IMR-90 (cell line): ENCODE measurements around the gene SERBP1. TPM values are rescaled to one million over a fixed set of nuclear protein-coding genes. Genes with fewer than 3 reads are reported as not detected.

Experiments used
- ATAC-seq: fragments of 200-7000 bp; cut with Tn5 transposase; 2 replicates; pipeline ENCODE4 v1.9.1; 2020; ENCODE audit warnings: low read depth, mild to moderate bottlenecking, moderate library complexity
- BruUV-seq: library from RNA; stranded (reverse); fragments of 400-500 nt; replicated peaks from 2 replicates; lab custom pipeline; 2021; lab: Mats Ljungman, UMichigan
- CTCF ChIA-PET: fragments of 300-600 bp; formaldehyde crosslinking; extraction: SDS; loops from one replicate; lab custom pipeline; 2021; ENCODE audit warnings: antibody characterized with exemption; lab: Yijun Ruan, JAX
- POLR2A ChIA-PET: fragments of 300-600 bp; sonication (Branson Sonifier 250); formaldehyde crosslinking; loops from one replicate; lab custom pipeline; 2022; ENCODE audit warnings: antibody characterized with exemption; ENCODE audit not compliant: unreplicated experiment; lab: Charles Lee
- DNase-seq: peaks from one replicate; pipeline ENCODE4 v3.0.0; 2013
- H2AFZ ChIP-seq: replicated peaks from 2 replicates; pipeline ENCODE3; 2013; ENCODE audit warnings: low read length, mild to moderate bottlenecking; ENCODE audit not compliant: poor library complexity
- H2AK5ac ChIP-seq: 2 replicates; pipeline ENCODE4 v1.6.1; 2013; ENCODE audit warnings: low read depth, low read length, inconsistent platforms
- H2AK9ac ChIP-seq: replicated peaks from 2 replicates; pipeline ENCODE3; 2013; ENCODE audit warnings: mild to moderate bottlenecking, low read depth, low read length, moderate library complexity; ENCODE audit not compliant: poor library complexity
- H2BK120ac ChIP-seq: 2 replicates; pipeline ENCODE4 v1.6.1; 2013; ENCODE audit warnings: low read depth, low read length, inconsistent platforms
- H2BK15ac ChIP-seq: 3 replicates; pipeline ENCODE4 v1.6.1; 2013; ENCODE audit warnings: low read depth, low read length, inconsistent platforms
- H2BK20ac ChIP-seq: 2 replicates; pipeline ENCODE4 v1.6.1; 2013; ENCODE audit warnings: low read depth, mild to moderate bottlenecking, inconsistent platforms, low read length, moderate library complexity
- H2BK5ac ChIP-seq: 2 replicates; pipeline ENCODE4 v1.6.1; 2013; ENCODE audit warnings: mild to moderate bottlenecking, low read depth, low read length, inconsistent platforms; ENCODE audit not compliant: poor library complexity, severe bottlenecking
- H3K14ac ChIP-seq: replicated peaks from 2 replicates; pipeline ENCODE4 v1.6.1; 2013; ENCODE audit warnings: low read depth, low read length, inconsistent platforms
- H3K18ac ChIP-seq: 2 replicates; pipeline ENCODE4 v1.6.1; 2013; ENCODE audit warnings: low read depth, low read length, control low read depth
- H3K23ac ChIP-seq: 2 replicates; pipeline ENCODE4 v1.6.1; 2013; ENCODE audit warnings: low read depth, low read length, inconsistent platforms
- H3K27ac ChIP-seq: 2 replicates; pipeline ENCODE4 v1.5.1; 2013; ENCODE audit warnings: mild to moderate bottlenecking, control low read depth, low read length; ENCODE audit not compliant: insufficient read depth
- H3K27me3 ChIP-seq: 2 replicates; pipeline ENCODE4 v1.6.1; 2013; ENCODE audit warnings: low read length; ENCODE audit not compliant: control insufficient read depth, insufficient read depth
- H3K36me3 ChIP-seq: 2 replicates; pipeline ENCODE4 v1.6.1; 2013; ENCODE audit warnings: low read length, mixed read lengths; ENCODE audit not compliant: control insufficient read depth, insufficient read depth
- H3K4ac ChIP-seq: 2 replicates; pipeline ENCODE4 v1.6.1; 2013; ENCODE audit warnings: low read depth, low read length, inconsistent platforms
- H3K4me1 ChIP-seq: 2 replicates; pipeline ENCODE4 v1.6.1; 2013; ENCODE audit warnings: low read length, mixed read lengths; ENCODE audit not compliant: control insufficient read depth, insufficient read depth
- H3K4me2 ChIP-seq: 2 replicates; pipeline ENCODE4 v1.6.1; 2013; ENCODE audit warnings: low read depth, mild to moderate bottlenecking, control low read depth, low read length, moderate library complexity
- H3K4me3 ChIP-seq: 2 replicates; pipeline ENCODE4 v1.5.1; 2013; ENCODE audit warnings: low read depth, mild to moderate bottlenecking, control low read depth, low read length, moderate library complexity; ENCODE audit not compliant: insufficient read depth
- H3K56ac ChIP-seq: 2 replicates; pipeline ENCODE4 v1.6.1; 2013; ENCODE audit warnings: low read length, inconsistent platforms; ENCODE audit not compliant: insufficient read depth; ENCODE audit errors: extremely low read depth
- H3K79me1 ChIP-seq, 2 experiments: 2 replicates each; pipeline ENCODE4 v1.6.1; 2013; ENCODE audit warnings: low read length in 2 of 2, inconsistent platforms in 1 of 2, low read depth in 1 of 2
- H3K9ac ChIP-seq: 2 replicates; pipeline ENCODE4 v1.6.1; 2013; ENCODE audit warnings: low read depth, low read length, control low read depth
- H3K9me1 ChIP-seq: 2 replicates; pipeline ENCODE4 v1.6.1; 2013; ENCODE audit warnings: low read length, inconsistent platforms; ENCODE audit not compliant: insufficient read depth
- H3K9me3 ChIP-seq: 2 replicates; pipeline ENCODE4 v1.6.1; 2013; ENCODE audit warnings: low read length; ENCODE audit not compliant: control insufficient read depth, insufficient read depth
- H4K20me1 ChIP-seq: 2 replicates; pipeline ENCODE4 v1.6.1; 2013; ENCODE audit warnings: low read length, inconsistent platforms; ENCODE audit not compliant: insufficient read depth
- H4K5ac ChIP-seq: 2 replicates; pipeline ENCODE4 v1.6.1; 2013; ENCODE audit warnings: mild to moderate bottlenecking, low read depth, low read length, control low read depth
- H4K8ac ChIP-seq, 2 experiments: 2 replicates each; pipeline ENCODE4 v1.6.1; 2013; ENCODE audit warnings: low read depth in 2 of 2, low read length in 2 of 2, control low read depth in 1 of 2, inconsistent platforms in 1 of 2
- H4K91ac ChIP-seq: 2 replicates; pipeline ENCODE4 v1.6.1; 2013; ENCODE audit warnings: low read depth, low read length, inconsistent platforms; ENCODE audit not compliant: insufficient read depth
- BHLHE40 ChIP-seq: fragments of 150-350 bp; IDR thresholded peaks from 2 replicates; pipeline ENCODE4 v1.6.1; 2016; ENCODE audit warnings: mild to moderate bottlenecking, low read depth, low read length
- CEBPB ChIP-seq: IDR thresholded peaks from 2 replicates; pipeline ENCODE4 v1.6.1; 2012; ENCODE audit warnings: low read depth, low read length, improper control_type of control experiment
- CHD1 ChIP-seq: IDR thresholded peaks from 2 replicates; pipeline ENCODE4 v1.6.1; 2012; ENCODE audit warnings: low read depth, low read length, improper control_type of control experiment
- FOS ChIP-seq: fragments of 150-350 bp; IDR thresholded peaks from 2 replicates; pipeline ENCODE4 v1.6.1; 2016; ENCODE audit warnings: low read depth, low read length
- MAZ ChIP-seq: IDR thresholded peaks from 2 replicates; pipeline ENCODE4 v1.6.1; 2012; ENCODE audit warnings: low read depth, mild to moderate bottlenecking, low read length, improper control_type of control experiment, moderate library complexity, borderline replicate concordance
- MXI1 ChIP-seq: IDR thresholded peaks from 2 replicates; pipeline ENCODE4 v1.6.1; 2012; ENCODE audit warnings: low read depth, mild to moderate bottlenecking, low read length, moderate library complexity, borderline replicate concordance
- NFE2L2 ChIP-seq: fragments of 150-350 bp; IDR thresholded peaks from 2 replicates; pipeline ENCODE4 v1.6.1; 2016; ENCODE audit warnings: low read depth, mild to moderate bottlenecking, low read length
- POLR2A ChIP-seq: IDR thresholded peaks from 2 replicates; pipeline ENCODE4 v1.6.1; 2012; ENCODE audit warnings: mild to moderate bottlenecking, low read depth, low read length
- RCOR1 ChIP-seq: IDR thresholded peaks from 2 replicates; pipeline ENCODE4 v1.6.1; 2012; ENCODE audit warnings: mild to moderate bottlenecking, low read length, improper control_type of control experiment; ENCODE audit not compliant: insufficient replicate concordance
- RFX5 ChIP-seq: IDR thresholded peaks from 2 replicates; pipeline ENCODE4 v1.8.0; 2012; ENCODE audit warnings: low read depth, mild to moderate bottlenecking, low read length, moderate library complexity
- SMC3 ChIP-seq: fragments of 150-350 bp; IDR thresholded peaks from 2 replicates; pipeline ENCODE4 v1.6.1; 2016; ENCODE audit warnings: low read depth, mild to moderate bottlenecking, antibody characterized with exemption, low read length, moderate library complexity
- USF2 ChIP-seq: fragments of 150-350 bp; IDR thresholded peaks from 2 replicates; pipeline ENCODE4 v1.6.1; 2017; ENCODE audit warnings: mild to moderate bottlenecking, antibody characterized with exemption, low read length, low read depth
- dilution Hi-C: fragments of 300-500 bp; cut with HindIII; formaldehyde crosslinking; loops from one replicate; pipeline ENCODE4 v1.14.3; 2018; ENCODE audit warnings: low sequenced_read_pairs; ENCODE audit not compliant: unreplicated experiment
- in situ Hi-C: fragments of 300-500 bp; cut with MboI; formaldehyde crosslinking; loops from 3 replicates; pipeline ENCODE4 v1.14.3; 2019; ENCODE audit warnings: low sequenced_read_pairs, inconsistent platforms, mixed read lengths
- intact Hi-C: fragments of 100-400 bp; cut with micrococcal nuclease; formaldehyde crosslinking; loops from 2 replicates; pipeline ENCODE4 v1.10.0; 2022
- polyA plus RNA-seq, 3 experiments: library from polyadenylated mRNA; depleted of rRNA; stranded (reverse); fragments of >200 nt; gene quantifications; 2 replicates each; pipeline ENCODE4 v1.2.3, GENCODE V29; 2012; ENCODE audit warnings: low replicate concordance in 1 of 3
- total RNA-seq: library from RNA; depleted of rRNA; stranded (reverse); fragments of >200 nt; gene quantifications from 2 replicates; pipeline ENCODE4 v1.2.3, GENCODE V29; 2012
- TF ChIP-seq, protein P1 (sequence below): conservative IDR thresholded peaks from 2 replicates; pipeline ENCODE4 v1.5.1; 2012; ENCODE audit warnings: mild to moderate bottlenecking, low read depth, low read length, improper control_type of control experiment
- TF ChIP-seq, protein P2 (sequence below): fragments of 150-350 bp; IDR thresholded peaks from 2 replicates; pipeline ENCODE4 v1.6.1; 2016; ENCODE audit warnings: low read depth, mild to moderate bottlenecking, low read length, moderate library complexity, borderline replicate concordance

The SERBP1 gene
- total and polyA plus RNA-seq, 2 of the 4 experiments (the other 2 are of a cell fraction), result 94.1 to 153 TPM

DNA sequence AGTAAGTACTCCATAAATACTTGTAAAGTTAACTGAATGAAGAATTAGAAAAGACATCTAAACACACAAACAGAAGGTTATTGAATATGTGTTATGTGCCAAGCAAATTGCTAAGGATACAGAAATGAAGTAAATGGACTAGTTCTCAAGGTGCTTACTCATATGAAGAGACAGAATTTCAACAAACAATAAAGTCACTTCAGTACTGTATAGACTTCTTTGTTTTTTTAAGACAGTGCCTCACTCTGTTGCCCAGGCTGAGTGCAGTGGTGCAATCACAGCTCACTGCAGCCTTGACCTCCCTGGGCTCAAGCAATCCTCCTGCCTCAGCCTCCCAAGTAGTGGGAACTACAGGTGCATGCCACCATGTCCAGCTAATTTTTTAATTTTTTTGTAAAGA, 57.3 kb downstream of the SERBP1 start:
- dilution Hi-C loops (no loop called here), intact Hi-C loops (no loop called here), in situ Hi-C loops (no loop called here)
- Histone ChIP-seq H3K23ac (no peak overlapping the region), H3K27ac (no peak overlapping the region), H3K79me1 (no peaks in the 10 kb centered on the region), H4K5ac (no peak overlapping the region), H3K18ac (no peak overlapping the region), H3K4me1 (no peaks in the 10 kb centered on the region; the same call in 1 of the 2 replicates), H3K4me3 (no peak overlapping the region), H2AK9ac (no peak overlapping the region), H2BK20ac (no peak overlapping the region), H2BK120ac (no peak overlapping the region), H3K56ac (no peak overlapping the region), H3K36me3 (no peaks in the 10 kb centered on the region), H3K4me2 (no peak overlapping the region), H3K27me3 (no peaks in the 10 kb centered on the region), H2AFZ (no peak overlapping the region), H4K91ac (no peak overlapping the region), H3K9ac (no peak overlapping the region), H3K9me1 (no peaks in the 10 kb centered on the region), H3K4ac (no peak overlapping the region), H2BK5ac (no peak overlapping the region), H4K20me1 (no peaks in the 10 kb centered on the region), H4K8ac (no peak overlapping the region), H2AK5ac (no peak overlapping the region), H3K14ac (no peak overlapping the region), H3K9me3 (no peaks in the 10 kb centered on the region), H2BK15ac (no peak overlapping the region)
- DNase-seq, result no peak
- no peak for TF ChIP-seq BHLHE40
- TF ChIP-seq NFE2L2, result no peak
- TF ChIP-seq, protein P1, sequence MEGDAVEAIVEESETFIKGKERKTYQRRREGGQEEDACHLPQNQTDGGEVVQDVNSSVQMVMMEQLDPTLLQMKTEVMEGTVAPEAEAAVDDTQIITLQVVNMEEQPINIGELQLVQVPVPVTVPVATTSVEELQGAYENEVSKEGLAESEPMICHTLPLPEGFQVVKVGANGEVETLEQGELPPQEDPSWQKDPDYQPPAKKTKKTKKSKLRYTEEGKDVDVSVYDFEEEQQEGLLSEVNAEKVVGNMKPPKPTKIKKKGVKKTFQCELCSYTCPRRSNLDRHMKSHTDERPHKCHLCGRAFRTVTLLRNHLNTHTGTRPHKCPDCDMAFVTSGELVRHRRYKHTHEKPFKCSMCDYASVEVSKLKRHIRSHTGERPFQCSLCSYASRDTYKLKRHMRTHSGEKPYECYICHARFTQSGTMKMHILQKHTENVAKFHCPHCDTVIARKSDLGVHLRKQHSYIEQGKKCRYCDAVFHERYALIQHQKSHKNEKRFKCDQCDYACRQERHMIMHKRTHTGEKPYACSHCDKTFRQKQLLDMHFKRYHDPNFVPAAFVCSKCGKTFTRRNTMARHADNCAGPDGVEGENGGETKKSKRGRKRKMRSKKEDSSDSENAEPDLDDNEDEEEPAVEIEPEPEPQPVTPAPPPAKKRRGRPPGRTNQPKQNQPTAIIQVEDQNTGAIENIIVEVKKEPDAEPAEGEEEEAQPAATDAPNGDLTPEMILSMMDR, result no peak
- TF ChIP-seq MAZ, result no peak
- TF ChIP-seq USF2, result no peak
- TF ChIP-seq MXI1, result no peak
- TF ChIP-seq POLR2A, result no peak
- TF ChIP-seq CHD1, result no peak
- TF ChIP-seq SMC3, result no peak
- TF ChIP-seq FOS, result no peak
- TF ChIP-seq, protein P2, sequence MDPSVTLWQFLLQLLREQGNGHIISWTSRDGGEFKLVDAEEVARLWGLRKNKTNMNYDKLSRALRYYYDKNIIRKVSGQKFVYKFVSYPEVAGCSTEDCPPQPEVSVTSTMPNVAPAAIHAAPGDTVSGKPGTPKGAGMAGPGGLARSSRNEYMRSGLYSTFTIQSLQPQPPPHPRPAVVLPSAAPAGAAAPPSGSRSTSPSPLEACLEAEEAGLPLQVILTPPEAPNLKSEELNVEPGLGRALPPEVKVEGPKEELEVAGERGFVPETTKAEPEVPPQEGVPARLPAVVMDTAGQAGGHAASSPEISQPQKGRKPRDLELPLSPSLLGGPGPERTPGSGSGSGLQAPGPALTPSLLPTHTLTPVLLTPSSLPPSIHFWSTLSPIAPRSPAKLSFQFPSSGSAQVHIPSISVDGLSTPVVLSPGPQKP, result no peak
- TF ChIP-seq RCOR1, result no peak
- no peak for TF ChIP-seq RFX5
- no peak for TF ChIP-seq CEBPB
- no TSS peak for BruUV-seq
- ChIA-PET POLR2A (no interaction called here), CTCF (no interaction called here)
- ATAC-seq, result no peak
